Calu3 (cell line): ENCODE measurements around the gene ARHGEF16. TPM values are rescaled to one million over a fixed set of nuclear protein-coding genes. Genes with fewer than 3 reads are reported as not detected.

Experiments
- BruUV-seq: library from RNA; stranded (reverse); fragments of 400-500 nt; replicated peaks from 2 replicates; lab custom pipeline; 2021; lab: Mats Ljungman, UMichigan
- CTCF ChIA-PET: fragments of 300-600 bp; sonication (Branson Sonifier 250); formaldehyde crosslinking; loops from one replicate; lab custom pipeline; 2022; ENCODE audit warnings: antibody characterized with exemption; lab: Charles Lee
- DNase-seq: peaks from one replicate; pipeline ENCODE4 v3.0.0; 2022
- H3K27ac Mint-ChIP-seq: one replicate; pipeline ENCODE4 v1.8.0; 2022; ENCODE audit warnings: mixed read lengths; ENCODE audit not compliant: unreplicated experiment
- H3K27me3 Mint-ChIP-seq: one replicate; pipeline ENCODE4 v1.8.0; 2022; ENCODE audit warnings: mixed read lengths; ENCODE audit not compliant: unreplicated experiment
- H3K36me3 Mint-ChIP-seq: one replicate; pipeline ENCODE4 v1.8.0; 2022; ENCODE audit warnings: mild to moderate bottlenecking, moderate library complexity, mixed read lengths; ENCODE audit not compliant: insufficient read depth, unreplicated experiment
- H3K4me1 Mint-ChIP-seq: one replicate; pipeline ENCODE4 v1.8.0; 2022; ENCODE audit warnings: mild to moderate bottlenecking, low read depth, mixed read lengths; ENCODE audit not compliant: unreplicated experiment
- H3K4me3 Mint-ChIP-seq: one replicate; pipeline ENCODE4 v1.8.0; 2022; ENCODE audit warnings: mild to moderate bottlenecking, low read depth, moderate library complexity, mixed read lengths; ENCODE audit not compliant: unreplicated experiment
- H3K9me3 Mint-ChIP-seq: one replicate; pipeline ENCODE4 v1.8.0; 2022; ENCODE audit warnings: low read depth, mixed read lengths; ENCODE audit not compliant: unreplicated experiment
- intact Hi-C: fragments of 100-400 bp; cut with micrococcal nuclease; formaldehyde crosslinking; loops from one replicate; pipeline ENCODE4 v1.10.0; 2022; ENCODE audit not compliant: unreplicated experiment
- total RNA-seq: library from RNA; stranded (reverse); gene quantifications from 2 replicates; pipeline ENCODE4 v1.2.3, GENCODE V29; 2022
- TF ChIP-seq, protein P1 (sequence below): fragments of 200-600 bp; IDR thresholded peaks from one replicate; pipeline ENCODE4 v1.8.0; 2022; ENCODE audit warnings: antibody characterized with exemption; ENCODE audit not compliant: unreplicated experiment

Gene ARHGEF16
- total RNA-seq, 1 experiment from 2014 or later = 24.2 TPM

DNA sequence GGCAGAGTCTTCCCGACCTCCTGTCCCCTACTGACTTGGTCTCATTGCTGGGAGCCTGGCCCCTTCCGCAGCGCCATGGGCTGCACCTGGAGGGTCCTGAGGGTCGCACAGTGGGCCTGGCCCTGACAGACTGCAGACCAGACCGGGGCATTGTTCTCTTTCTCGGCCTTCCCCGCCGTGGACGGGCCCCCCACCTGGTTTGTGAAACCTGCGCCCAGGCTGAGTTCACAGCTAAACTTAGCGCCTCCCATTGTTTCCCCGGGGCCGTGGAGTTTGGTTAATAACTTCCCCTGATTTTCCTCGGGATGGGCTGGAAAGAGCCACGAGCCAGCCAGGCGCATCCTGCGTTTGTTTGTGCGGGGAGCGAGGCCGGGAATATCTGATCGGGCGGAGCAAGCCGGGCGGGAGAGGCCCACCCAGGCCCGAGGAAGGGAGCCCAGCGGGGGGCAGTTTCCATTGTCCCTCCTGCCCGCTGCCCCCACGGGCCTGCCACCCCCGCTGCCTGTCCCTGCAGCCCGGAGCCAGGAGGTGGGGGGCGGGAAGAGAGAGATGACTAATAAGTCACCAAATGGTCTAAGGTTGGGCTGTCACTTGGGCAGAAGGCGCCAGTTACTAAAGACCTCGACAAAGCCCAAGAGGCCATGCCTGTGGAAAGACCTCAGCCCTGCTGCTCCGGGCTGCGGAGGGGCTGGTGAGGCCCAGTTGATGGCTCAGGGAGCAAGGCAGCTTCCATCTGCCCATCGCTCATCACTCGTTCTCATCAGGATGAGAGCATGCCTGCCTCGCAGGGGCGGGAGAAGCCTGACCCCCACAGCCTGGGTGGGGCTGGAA lies 39.0 kb upstream of the ARHGEF16 start:
- BruUV-seq = no TSS peak
- Mint-ChIP-seq H3K27ac (no peak overlapping the region), H3K4me3 (no peak overlapping the region), H3K27me3 (peaks cover 47% of the 10 kb centered on the region), H3K4me1 (no peaks in the 10 kb centered on the region), H3K9me3 (no peaks in the 10 kb centered on the region), H3K36me3 (no peaks in the 10 kb centered on the region)
- no peak for DNase-seq
- CTCF ChIA-PET = interaction anchor here (0.6 kb wide), 1 partner anchor 98 kb away, joined by 3 read pairs; no protein-coding TSS in a partner anchor
- intact Hi-C loops = no loop called here
- TF ChIP-seq, protein P1, sequence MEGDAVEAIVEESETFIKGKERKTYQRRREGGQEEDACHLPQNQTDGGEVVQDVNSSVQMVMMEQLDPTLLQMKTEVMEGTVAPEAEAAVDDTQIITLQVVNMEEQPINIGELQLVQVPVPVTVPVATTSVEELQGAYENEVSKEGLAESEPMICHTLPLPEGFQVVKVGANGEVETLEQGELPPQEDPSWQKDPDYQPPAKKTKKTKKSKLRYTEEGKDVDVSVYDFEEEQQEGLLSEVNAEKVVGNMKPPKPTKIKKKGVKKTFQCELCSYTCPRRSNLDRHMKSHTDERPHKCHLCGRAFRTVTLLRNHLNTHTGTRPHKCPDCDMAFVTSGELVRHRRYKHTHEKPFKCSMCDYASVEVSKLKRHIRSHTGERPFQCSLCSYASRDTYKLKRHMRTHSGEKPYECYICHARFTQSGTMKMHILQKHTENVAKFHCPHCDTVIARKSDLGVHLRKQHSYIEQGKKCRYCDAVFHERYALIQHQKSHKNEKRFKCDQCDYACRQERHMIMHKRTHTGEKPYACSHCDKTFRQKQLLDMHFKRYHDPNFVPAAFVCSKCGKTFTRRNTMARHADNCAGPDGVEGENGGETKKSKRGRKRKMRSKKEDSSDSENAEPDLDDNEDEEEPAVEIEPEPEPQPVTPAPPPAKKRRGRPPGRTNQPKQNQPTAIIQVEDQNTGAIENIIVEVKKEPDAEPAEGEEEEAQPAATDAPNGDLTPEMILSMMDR = no peak

DNA sequence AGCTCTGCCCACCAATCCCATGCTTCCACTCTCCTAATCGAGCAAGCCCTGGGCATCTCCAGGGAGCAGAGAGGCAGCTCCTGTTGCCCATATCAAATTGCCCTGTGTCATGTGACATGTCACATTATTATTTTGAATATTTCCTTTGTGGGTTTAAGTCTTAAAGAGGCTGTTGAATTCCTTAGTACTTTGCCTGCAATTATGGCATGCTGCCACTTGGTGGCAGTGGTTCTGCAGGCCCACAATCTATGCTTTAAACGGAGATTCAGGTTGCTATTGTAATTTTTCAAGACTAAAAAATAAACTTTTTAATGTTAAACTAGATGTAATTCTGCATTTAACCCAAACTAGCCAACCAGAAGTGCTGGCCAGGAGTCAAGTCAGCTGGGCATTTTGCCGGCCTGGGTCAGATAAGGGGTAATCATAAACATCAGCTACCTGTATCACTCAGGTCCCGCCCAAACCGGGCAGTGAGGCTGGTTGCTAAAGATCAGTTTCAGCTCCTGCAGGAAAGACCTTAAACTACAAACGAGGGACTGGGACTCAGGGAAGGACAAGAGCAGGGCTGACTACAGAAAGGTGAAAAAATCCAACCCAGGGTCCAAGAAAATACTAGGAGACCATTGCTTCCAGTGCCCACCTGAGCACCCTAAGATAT lies 37.3 kb upstream of the ARHGEF16 start:
- CTCF ChIA-PET = no interaction called here
- no peaks in the 10 kb centered on the region for H3K9me3 Mint-ChIP-seq
- no peak for DNase-seq

DNA sequence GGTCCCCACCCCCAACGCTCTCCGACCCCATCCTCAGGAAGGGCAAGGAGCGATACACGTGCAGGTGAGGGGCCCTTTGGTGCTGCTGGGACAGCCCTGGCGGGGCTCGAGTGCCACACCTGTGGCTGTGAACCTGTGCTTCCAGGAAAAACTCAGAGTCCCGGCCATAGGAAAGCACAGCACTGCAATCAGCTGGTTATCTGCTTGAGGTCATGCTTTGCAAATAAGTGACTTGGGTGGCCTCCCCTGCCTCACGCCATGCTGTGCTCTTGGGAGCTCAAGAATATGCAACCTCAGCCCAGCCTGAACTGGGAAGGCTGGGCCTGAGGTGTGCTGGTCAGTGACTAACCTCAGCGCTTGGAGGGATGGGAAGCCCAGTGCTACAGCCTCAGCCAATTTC lies 36.5 kb upstream of the ARHGEF16 start:
- CTCF ChIA-PET = no interaction called here
- intact Hi-C loops = no loop called here

More for the DNA sequence above, 37.3 kb upstream of the ARHGEF16 start:
- Mint-ChIP-seq H3K4me3 (no peak overlapping the region), H3K27ac (no peak overlapping the region), H3K4me1 (no peaks in the 10 kb centered on the region), H3K27me3 (peaks cover 58% of the 10 kb centered on the region), H3K36me3 (no peaks in the 10 kb centered on the region)
- TF ChIP-seq, protein P1 = no peak
- intact Hi-C loops = no loop called here
- no TSS peak for BruUV-seq

DNA sequence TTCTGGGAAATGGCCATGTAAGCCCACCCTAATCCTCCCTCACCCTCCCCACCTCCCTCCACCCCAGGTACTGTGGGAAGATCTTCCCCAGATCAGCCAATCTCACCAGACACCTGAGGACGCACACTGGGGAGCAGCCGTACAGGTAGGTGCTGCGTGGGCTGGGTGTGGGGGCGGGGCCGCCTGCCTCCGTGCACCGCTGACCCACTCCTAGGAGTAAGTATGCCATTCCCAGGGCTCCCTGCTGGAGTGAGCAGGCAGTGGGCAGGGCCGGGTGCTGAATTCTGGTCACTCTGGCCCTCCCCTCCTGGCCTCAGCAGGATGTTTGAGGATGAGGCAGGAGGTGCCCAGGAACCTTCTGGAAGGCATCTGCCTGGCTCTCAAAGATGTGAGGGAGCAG lies 35.9 kb upstream of the ARHGEF16 start:
- no TSS peak for BruUV-seq
- Mint-ChIP-seq H3K4me1 (no peaks in the 10 kb centered on the region), H3K4me3 (no peak overlapping the region), H3K27me3 (peaks cover 51% of the 10 kb centered on the region), H3K9me3 (no peaks in the 10 kb centered on the region), H3K36me3 (no peaks in the 10 kb centered on the region), H3K27ac (no peak overlapping the region)
- DNase-seq = no peak
- intact Hi-C loops = no loop called here
- CTCF ChIA-PET = no interaction called here
- TF ChIP-seq, protein P1 = no peak

More for the DNA sequence above, 36.5 kb upstream of the ARHGEF16 start:
- Mint-ChIP-seq H3K9me3 (no peaks in the 10 kb centered on the region), H3K4me3 (no peak overlapping the region), H3K4me1 (no peaks in the 10 kb centered on the region), H3K27me3 (peaks cover 57% of the 10 kb centered on the region), H3K27ac (no peak overlapping the region), H3K36me3 (no peaks in the 10 kb centered on the region)
- no peak for DNase-seq
- BruUV-seq = no TSS peak
- TF ChIP-seq, protein P1 = no peak
